Measurements from ENCODE around the gene MYO5C.

MYO5C gene

GRCh38 chr15:52251144-52251860 lies 44.3 kb downstream of the MYO5C start:
- DNase-seq (ENCODE audit: low read depth), result no peak
- no peak overlapping the region for H3K4me3 ChIP-seq (ENCODE audit: low read length)
- no peak for TF ChIP-seq CTCF (conservative IDR thresholded peaks at IDR 0.05; ENCODE audit: low read depth, low read length)

GRCh38 chr15:52247461-52247860 lies 48.1 kb downstream of the MYO5C start:
- no peak for TF ChIP-seq CTCF (conservative IDR thresholded peaks at IDR 0.05; ENCODE audit: low read depth, low read length)
- no peak overlapping the region for H3K4me3 ChIP-seq (ENCODE audit: low read length)
- DNase-seq (ENCODE audit: low read depth), result no peak

- no peak for DNase-seq (ENCODE audit: low read depth)
- no peak for TF ChIP-seq CTCF (conservative IDR thresholded peaks at IDR 0.05; ENCODE audit: low read depth, low read length)
- no peak overlapping the region for H3K4me3 ChIP-seq (ENCODE audit: low read length)
Measured at GRCh38 chr15:52246686-52247431, 48.7 kb downstream of the MYO5C start.

GRCh38 chr15:52243697-52244555 lies 51.7 kb downstream of the MYO5C start:
- no peak overlapping the region for H3K4me3 ChIP-seq (ENCODE audit: low read length)
- TF ChIP-seq CTCF (conservative IDR thresholded peaks at IDR 0.05; ENCODE audit: low read depth, low read length), result no peak
- DNase-seq (ENCODE audit: low read depth), result no peak

- DNase-seq (ENCODE audit: low read depth), result no peak
- no peak for TF ChIP-seq CTCF (conservative IDR thresholded peaks at IDR 0.05; ENCODE audit: low read depth, low read length)
- no peak overlapping the region for H3K4me3 ChIP-seq (ENCODE audit: low read length)
Measured at GRCh38 chr15:52243286-52243685, 52.3 kb downstream of the MYO5C start.

GRCh38 chr15:52241489-52241888 lies 54.1 kb downstream of the MYO5C start:
- no peak for DNase-seq (ENCODE audit: low read depth)
- no peak overlapping the region for H3K4me3 ChIP-seq (ENCODE audit: low read length)
- TF ChIP-seq CTCF (conservative IDR thresholded peaks at IDR 0.05; ENCODE audit: low read depth, low read length), result no peak

Measured in retinal pigment epithelial cell (primary cell).